Measurements from ENCODE around the gene CREB3L1. TPM values are rescaled to one million over a fixed set of nuclear protein-coding genes. Genes with fewer than 3 reads are reported as not detected.

The CREB3L1 gene
- total RNA-seq, 1 experiment from 2014 or later = 1.1 TPM

- no peak for ATAC-seq
- H3K27me3 ChIP-seq (ENCODE audit: low read length) = peaks cover 15% of the 10 kb centered on the region
- intact Hi-C loops (cut with micrococcal nuclease) = no loop called here
- CTCF ChIA-PET = no interaction called here
- no peak overlapping the region for H3K4me2 ChIP-seq (ENCODE audit: low read length)
- TF ChIP-seq EZH2phosphoT487 (IDR thresholded peaks at IDR 0.05; ENCODE audit: borderline replicate concordance, low read length) (no peak), EZH2 (IDR thresholded peaks at IDR 0.05; ENCODE audit: low read length, unreplicated experiment) (no peak), CTCF (conservative IDR thresholded peaks at IDR 0.05; ENCODE audit: low read depth, low read length) (no peak)
- H3K79me2 ChIP-seq (ENCODE audit: low read length) = no peaks in the 10 kb centered on the region
- H3K4me3 ChIP-seq (ENCODE audit: low read length) = no peak overlapping the region
- H3K4me1 ChIP-seq (ENCODE audit: insufficient read depth, low read length) = no peaks in the 10 kb centered on the region
- no TSS peak for BruUV-seq (replicated peaks)
- no peaks in the 10 kb centered on the region for H3F3A ChIP-seq (ENCODE audit: low read length, unreplicated experiment)
- no peak for DNase-seq
- no peak overlapping the region for H3K27ac ChIP-seq (ENCODE audit: low read length)
- no peaks in the 10 kb centered on the region for H3K9me3 ChIP-seq (ENCODE audit: low read length)
- POLR2A ChIA-PET (ENCODE audit: unreplicated experiment) = no interaction called here
- no peaks in the 10 kb centered on the region for H3K9me2 ChIP-seq (replicated peaks; ENCODE audit: low read length)
- no peak overlapping the region for H2AFZ ChIP-seq (ENCODE audit: low read length)
- H3K36me3 ChIP-seq (ENCODE audit: low read depth, low read length) = no peaks in the 10 kb centered on the region
- H3K9ac ChIP-seq (ENCODE audit: low read length) = no peak overlapping the region
- H4K20me1 ChIP-seq (ENCODE audit: low read length) = no peaks in the 10 kb centered on the region
Measured at GRCh38 chr11:46332568-46333393, 55.3 kb downstream of the CREB3L1 start.

GRCh38 chr11:46333394-46333947 lies 56.0 kb downstream of the CREB3L1 start:
- no peaks in the 10 kb centered on the region for H3K9me2 ChIP-seq (replicated peaks; ENCODE audit: low read length)
- no peak overlapping the region for H2AFZ ChIP-seq (ENCODE audit: low read length)
- H3K9me3 ChIP-seq (ENCODE audit: low read length) = no peaks in the 10 kb centered on the region
- no peaks in the 10 kb centered on the region for H3F3A ChIP-seq (ENCODE audit: low read length, unreplicated experiment)
- no TSS peak for BruUV-seq (replicated peaks)
- no peaks in the 10 kb centered on the region for H3K79me2 ChIP-seq (ENCODE audit: low read length)
- DNase-seq = no peak
- no peak overlapping the region for H3K4me2 ChIP-seq (ENCODE audit: low read length)
- no peak overlapping the region for H3K4me3 ChIP-seq (ENCODE audit: low read length)
- TF ChIP-seq EZH2phosphoT487 (IDR thresholded peaks at IDR 0.05; ENCODE audit: borderline replicate concordance, low read length) (no peak), CTCF (conservative IDR thresholded peaks at IDR 0.05; ENCODE audit: low read depth, low read length) (no peak), EZH2 (IDR thresholded peaks at IDR 0.05; ENCODE audit: low read length, unreplicated experiment) (no peak)
- no peak overlapping the region for H3K27ac ChIP-seq (ENCODE audit: low read length)
- no peak overlapping the region for H3K9ac ChIP-seq (ENCODE audit: low read length)
- ATAC-seq = no peak
- H3K36me3 ChIP-seq (ENCODE audit: low read depth, low read length) = no peaks in the 10 kb centered on the region
- H3K4me1 ChIP-seq (ENCODE audit: insufficient read depth, low read length) = peaks cover 1% of the 10 kb centered on the region; the same call in 1 of the 2 replicates
- intact Hi-C loops (cut with micrococcal nuclease) = no loop called here
- peaks cover 15% of the 10 kb centered on the region for H3K27me3 ChIP-seq (ENCODE audit: low read length)
- no peaks in the 10 kb centered on the region for H4K20me1 ChIP-seq (ENCODE audit: low read length)
- ChIA-PET POLR2A (ENCODE audit: unreplicated experiment) (no interaction called here), CTCF (no interaction called here)

GRCh38 chr11:46334211-46334610 lies 56.7 kb downstream of the CREB3L1 start:
- ATAC-seq (no peak), DNase-seq (no peak)
- Histone ChIP-seq H3K4me2 (ENCODE audit: low read length) (no peak overlapping the region), H3K9me3 (ENCODE audit: low read length) (no peaks in the 10 kb centered on the region), H3K27ac (ENCODE audit: low read length) (no peak overlapping the region), H2AFZ (ENCODE audit: low read length) (no peak overlapping the region), H4K20me1 (ENCODE audit: low read length) (no peaks in the 10 kb centered on the region), H3K27me3 (ENCODE audit: low read length) (peaks cover 15% of the 10 kb centered on the region), H3K9me2 (replicated peaks; ENCODE audit: low read length) (no peaks in the 10 kb centered on the region), H3K4me1 (ENCODE audit: insufficient read depth, low read length) (peaks cover 8% of the 10 kb centered on the region; the same call in 1 of the 2 replicates), H3K9ac (ENCODE audit: low read length) (no peak overlapping the region), H3K79me2 (ENCODE audit: low read length) (no peaks in the 10 kb centered on the region), H3K36me3 (ENCODE audit: low read depth, low read length) (no peaks in the 10 kb centered on the region), H3K4me3 (ENCODE audit: low read length) (no peak overlapping the region), H3F3A (ENCODE audit: low read length, unreplicated experiment) (no peaks in the 10 kb centered on the region)
- ChIA-PET POLR2A (ENCODE audit: unreplicated experiment) (no interaction called here), CTCF (no interaction called here)
- intact Hi-C loops (cut with micrococcal nuclease) = no loop called here
- BruUV-seq (replicated peaks) = no TSS peak
- TF ChIP-seq EZH2phosphoT487 (IDR thresholded peaks at IDR 0.05; ENCODE audit: borderline replicate concordance, low read length) = no peak
- TF ChIP-seq CTCF (conservative IDR thresholded peaks at IDR 0.05; ENCODE audit: low read depth, low read length) = no peak
- no peak for TF ChIP-seq EZH2 (IDR thresholded peaks at IDR 0.05; ENCODE audit: low read length, unreplicated experiment)
